ENCODE data around the gene ZNF444.
"Not testable (repeated sequence)": the region's sequence is repeated elsewhere in the genome, so short reads cannot be mapped to it uniquely, and the experiment has no call there.

The ZNF444 gene

GRCh38 chr19:56175861-56176307, 34.8 kb downstream of the ZNF444 start, which contains the start of gene GALP:
Gene GALP, plus strand, starts transcription at chr19:56176008. Its CDS starts 1,101 bp downstream, at chr19:56177109.
- not testable (repeated sequence) for DNase-seq (ENCODE audit: low read depth, low spot score)

GRCh38 chr19:56176310-56176709, 35.2 kb downstream of the ZNF444 start:
- DNase-seq (ENCODE audit: low read depth, low spot score), result not testable (repeated sequence)

GRCh38 chr19:56176881-56177280, 35.8 kb downstream of the ZNF444 start:
- DNase-seq (ENCODE audit: low read depth, low spot score), result no peak

- DNase-seq (ENCODE audit: low read depth, low spot score), result no peak
Measured at GRCh38 chr19:56177564-56178243, 36.6 kb downstream of the ZNF444 start.

- no peak for DNase-seq (ENCODE audit: low read depth, low spot score)
Measured at GRCh38 chr19:56189785-56190184, 48.7 kb downstream of the ZNF444 start.

GRCh38 chr19:56191115-56191514, 50.0 kb downstream of the ZNF444 start:
- DNase-seq (ENCODE audit: low read depth, low spot score), result no peak

GRCh38 chr19:56191711-56192110, 50.6 kb downstream of the ZNF444 start:
- no peak for DNase-seq (ENCODE audit: low read depth, low spot score)

- no peak for DNase-seq (ENCODE audit: low read depth, low spot score)
Measured at GRCh38 chr19:56193981-56194640, 53.0 kb downstream of the ZNF444 start.

- not testable (repeated sequence) for DNase-seq (ENCODE audit: low read depth, low spot score)
Measured at GRCh38 chr19:56197646-56198045, 56.6 kb downstream of the ZNF444 start, which contains the start of gene ZSCAN5B. Gene ZSCAN5B, minus strand, starts transcription at chr19:56197783. Its CDS starts 4,731 bp downstream, at chr19:56193052.

GRCh38 chr19:56199687-56200086, 58.6 kb downstream of the ZNF444 start:
- DNase-seq (ENCODE audit: low read depth, low spot score), result no peak

GRCh38 chr19:56201973-56202372, 60.9 kb downstream of the ZNF444 start, which contains the start of gene ZSCAN5C:
Gene ZSCAN5C, plus strand, starts transcription at chr19:56202273. Its CDS starts 3,641 bp downstream, at chr19:56205914.
- DNase-seq (ENCODE audit: low read depth, low spot score), result no peak

GRCh38 chr19:56207581-56207980, 66.5 kb downstream of the ZNF444 start:
- DNase-seq (ENCODE audit: low read depth, low spot score), result not testable (repeated sequence)

- no peak for DNase-seq (ENCODE audit: low read depth, low spot score)
Measured at GRCh38 chr19:56209091-56209490, 68.0 kb downstream of the ZNF444 start.

- not testable (repeated sequence) for DNase-seq (ENCODE audit: low read depth, low spot score)
Measured at GRCh38 chr19:56210036-56210435, 68.9 kb downstream of the ZNF444 start.
